GM19239 (cell line): Measurements from ENCODE around the gene SPTLC1.

Experiments
- DNase-seq: peaks from one replicate; pipeline ENCODE4 v3.0.0; 2011; ENCODE audit warnings: low spot score; ENCODE audit not compliant: insufficient read length
- FAIRE-seq: peaks from 2 replicates; lab custom pipeline; 2011; peaks lifted over from hg19 to GRCh38; lab: Jason Lieb, UNC

SPTLC1 gene

GRCh38 chr9:92100237-92100911, 14.8 kb downstream of the SPTLC1 start:
- FAIRE-seq: no peak

GRCh38 chr9:92098638-92099037, 16.6 kb downstream of the SPTLC1 start:
- peak; percentile 47 for FAIRE-seq
- no peak for DNase-seq

More at GRCh38 chr9:92100237-92100911, 14.8 kb downstream of the SPTLC1 start:
- no peak for DNase-seq

- FAIRE-seq: no peak
- DNase-seq: no peak
Observed at GRCh38 chr9:92097997-92098482, 17.2 kb downstream of the SPTLC1 start.

GRCh38 chr9:92095236-92095635, 20.0 kb downstream of the SPTLC1 start:
- DNase-seq: no peak
- no peak for FAIRE-seq

- FAIRE-seq: no peak
- DNase-seq: no peak
Observed at GRCh38 chr9:92094655-92095054, 20.6 kb downstream of the SPTLC1 start.

GRCh38 chr9:92077888-92078287, 37.3 kb downstream of the SPTLC1 start:
- no peak for FAIRE-seq

GRCh38 chr9:92071634-92072033, 43.6 kb downstream of the SPTLC1 start:
- DNase-seq (no peak), FAIRE-seq (no peak)

More at GRCh38 chr9:92077888-92078287, 37.3 kb downstream of the SPTLC1 start:
- no peak for DNase-seq

GRCh38 chr9:92066168-92066567, 49.0 kb downstream of the SPTLC1 start:
- no peak for FAIRE-seq
- no peak for DNase-seq

- no peak for FAIRE-seq
- no peak for DNase-seq
Observed at GRCh38 chr9:92064711-92065110, 50.5 kb downstream of the SPTLC1 start.

- no peak for DNase-seq
- FAIRE-seq: no peak
Observed at GRCh38 chr9:92061184-92061583, 54.0 kb downstream of the SPTLC1 start.

- no peak for DNase-seq
- no peak for FAIRE-seq
Observed at GRCh38 chr9:92059661-92060060, 55.6 kb downstream of the SPTLC1 start.

- DNase-seq (no peak), FAIRE-seq (peak; percentile 8)
Observed at GRCh38 chr9:92058723-92059444, 56.3 kb downstream of the SPTLC1 start.

- FAIRE-seq (peak; percentile 59), DNase-seq (no peak)
Observed at GRCh38 chr9:92058026-92058425, 57.2 kb downstream of the SPTLC1 start.

- FAIRE-seq (peak; percentile 14), DNase-seq (no peak)
Observed at GRCh38 chr9:92057226-92057625, 58.0 kb downstream of the SPTLC1 start.

- DNase-seq (no peak), FAIRE-seq (no peak)
Observed at GRCh38 chr9:92055624-92056023, 59.6 kb downstream of the SPTLC1 start.

GRCh38 chr9:92048924-92049625, 66.1 kb downstream of the SPTLC1 start:
- FAIRE-seq: no peak
- no peak for DNase-seq

GRCh38 chr9:92047500-92047899, 67.7 kb downstream of the SPTLC1 start:
- FAIRE-seq: no peak
- DNase-seq: no peak

- FAIRE-seq (no peak), DNase-seq (no peak)
Observed at GRCh38 chr9:92046676-92047075, 68.5 kb downstream of the SPTLC1 start.

GRCh38 chr9:92044936-92045335, 70.3 kb downstream of the SPTLC1 start:
- FAIRE-seq: no peak

GRCh38 chr9:92043002-92043401, 72.2 kb downstream of the SPTLC1 start:
- FAIRE-seq (no peak), DNase-seq (no peak)

More at GRCh38 chr9:92044936-92045335, 70.3 kb downstream of the SPTLC1 start:
- no peak for DNase-seq

- FAIRE-seq (no peak), DNase-seq (no peak)
Observed at GRCh38 chr9:92042260-92042659, 73.0 kb downstream of the SPTLC1 start.
